GM18870 (cell line): ENCODE results near the gene RAX.

Experiments used
- ATAC-seq: cut with Tn5 transposase; IDR thresholded peaks from one replicate; pipeline ENCODE4 v1.9.1; 2021; ENCODE audit warnings: moderate library complexity; ENCODE audit not compliant: unreplicated experiment

RAX gene

DNA sequence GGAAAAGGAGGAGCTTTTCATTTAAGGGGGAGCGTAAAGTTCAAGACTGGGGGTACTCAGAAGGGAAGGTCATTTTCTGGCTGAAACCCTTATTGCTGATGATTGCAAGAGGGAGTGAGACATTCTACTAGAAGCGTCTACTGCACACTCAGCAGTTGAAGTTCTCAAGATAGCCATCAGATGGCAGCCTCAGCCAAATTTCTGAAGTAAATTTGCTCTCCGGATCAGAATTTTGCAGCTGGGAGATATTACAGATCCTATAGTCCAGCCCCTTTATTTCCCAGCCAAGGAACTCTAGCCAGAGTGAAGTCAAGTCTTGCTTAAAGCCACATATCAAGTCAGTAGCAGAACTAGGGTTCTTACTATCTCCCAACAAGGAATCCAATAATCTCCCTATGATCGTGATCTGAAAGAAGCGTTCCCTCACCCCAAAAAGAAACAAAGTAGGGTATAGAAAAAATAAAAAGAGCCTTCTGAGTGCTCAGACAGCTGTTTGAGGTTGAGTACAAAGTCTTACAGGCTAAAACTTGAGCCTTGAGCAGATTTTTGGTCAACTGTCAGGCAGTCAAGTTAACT, 24.0 kb downstream of the RAX start:
- ATAC-seq = no peak

DNA sequence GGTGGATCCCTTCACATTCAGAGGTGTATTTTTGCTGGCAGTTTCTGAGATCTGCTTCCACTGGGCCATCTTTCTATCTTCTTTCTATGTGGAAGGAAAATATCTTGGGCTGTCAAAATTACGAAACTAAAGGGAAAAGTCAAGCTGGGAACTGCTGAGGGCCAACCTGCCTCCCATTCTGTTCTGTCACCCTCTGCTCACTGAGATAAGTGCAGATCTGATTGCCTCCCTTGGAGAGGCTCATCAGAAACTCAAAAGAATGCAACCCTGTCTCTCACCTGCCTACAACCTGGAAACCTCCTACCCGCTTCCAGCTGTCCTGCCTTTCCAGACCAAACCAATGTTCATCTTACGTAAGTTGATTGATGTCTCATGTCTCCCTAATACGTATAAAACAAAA, 26.5 kb downstream of the RAX start:
- no peak for ATAC-seq

DNA sequence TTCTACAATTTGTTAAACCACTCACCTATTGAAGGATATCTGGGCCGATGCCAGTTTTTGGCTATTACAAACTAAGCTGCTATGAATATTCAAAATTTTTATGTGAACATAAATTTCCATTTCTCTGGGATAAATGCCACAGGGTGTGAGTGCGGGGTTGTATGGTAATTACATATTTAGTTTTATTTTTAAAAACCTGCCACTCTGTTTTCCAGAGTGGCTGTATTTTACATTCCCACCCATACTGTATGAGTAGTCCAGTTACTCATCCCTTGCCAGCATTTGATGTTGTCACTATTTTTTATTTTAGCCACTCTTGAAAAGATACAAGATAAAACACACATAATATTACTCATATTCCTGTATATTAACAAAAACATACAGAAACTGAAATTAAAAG, 30.3 kb downstream of the RAX start:
- ATAC-seq = no peak

DNA sequence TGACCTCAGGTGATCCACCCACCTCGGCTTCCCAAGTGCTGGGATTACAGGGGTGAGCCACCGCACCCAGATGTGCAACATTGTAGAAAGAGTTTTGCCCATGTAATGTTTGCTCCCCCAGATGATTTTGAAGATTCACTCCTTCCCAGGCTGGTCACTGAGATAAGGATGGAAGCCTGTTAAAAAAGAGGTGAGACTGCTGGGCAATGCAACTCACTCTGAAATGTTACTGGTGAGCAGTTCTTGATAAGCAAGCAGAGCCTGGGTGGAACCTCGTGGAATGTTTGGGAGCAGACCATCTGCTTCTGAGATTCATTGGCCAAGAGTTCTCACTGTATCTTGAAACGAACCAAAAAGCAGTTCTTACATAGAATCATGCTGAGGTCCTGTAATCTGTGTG, 33.6 kb downstream of the RAX start:
- ATAC-seq = no peak

DNA sequence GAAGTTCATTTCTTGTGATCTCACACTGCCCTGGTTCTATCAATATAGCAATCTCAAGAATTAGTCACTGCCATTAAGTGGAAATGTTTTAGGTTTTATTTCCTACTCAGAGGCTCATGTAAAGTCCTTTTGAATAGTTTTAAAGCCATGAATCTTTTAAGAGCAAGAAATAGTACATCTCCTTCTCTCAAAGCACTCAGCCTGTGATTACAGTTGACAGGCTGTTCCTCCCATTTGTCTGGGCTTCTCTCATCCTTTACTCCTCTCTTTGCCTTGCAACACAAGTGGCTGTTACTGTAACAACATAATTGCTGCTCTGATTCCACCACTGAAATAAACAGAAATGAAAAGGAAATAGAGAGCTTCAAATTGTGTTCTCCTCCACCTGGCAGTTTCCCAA, 34.9 kb downstream of the RAX start:
- ATAC-seq = no peak

DNA sequence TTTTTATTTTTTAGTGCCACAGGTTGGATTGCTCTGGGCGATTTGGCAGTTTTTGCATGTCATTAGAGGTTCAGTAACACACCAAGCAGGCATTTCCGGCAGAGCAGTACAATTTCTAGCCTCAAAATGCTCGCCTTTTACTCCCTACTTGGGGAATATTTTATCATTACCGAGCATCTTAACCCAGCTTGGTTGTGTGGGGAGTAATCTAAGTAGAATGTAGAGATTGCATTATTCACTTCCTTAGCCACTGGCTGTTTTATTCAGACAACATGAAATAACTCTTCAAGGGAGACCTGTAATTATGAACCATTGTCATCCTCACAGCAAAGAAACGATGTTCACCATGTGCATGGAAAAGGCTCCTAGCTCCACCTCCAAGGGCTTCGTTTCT, 40.2 kb downstream of the RAX start:
- no peak for ATAC-seq

DNA sequence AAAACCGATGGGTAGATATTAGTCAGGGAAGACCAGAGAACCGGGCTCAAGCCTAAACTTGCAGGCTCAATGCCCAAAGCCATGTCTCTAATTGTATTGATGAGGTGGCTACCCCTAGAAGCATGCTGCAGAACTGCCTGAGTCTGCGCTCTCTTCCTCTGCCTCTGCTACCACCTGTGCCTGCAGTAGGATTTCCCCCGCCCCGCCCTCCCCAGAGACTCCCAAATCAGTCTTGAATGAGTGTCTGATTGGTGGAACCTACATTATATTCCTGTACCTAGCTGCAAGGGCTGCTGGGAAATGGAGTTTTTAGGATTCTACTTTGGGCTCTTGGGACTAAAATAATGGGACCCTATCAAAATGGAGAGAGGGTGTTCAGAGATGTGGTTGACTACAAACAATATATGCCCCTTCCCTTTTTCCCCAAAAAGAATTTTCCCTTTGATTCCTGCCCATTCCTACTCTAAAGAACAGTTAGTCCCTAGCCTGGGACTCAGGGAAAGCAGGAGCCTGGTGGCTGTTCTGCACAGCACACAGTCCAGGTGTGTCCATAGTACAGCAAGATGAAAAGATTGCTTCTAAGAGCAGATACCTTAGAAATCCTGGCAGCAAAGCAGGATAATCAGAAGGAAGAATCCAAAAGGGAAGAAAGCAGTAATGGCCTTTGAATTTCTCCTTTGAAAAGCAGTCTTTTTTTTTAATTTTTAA, 40.8 kb downstream of the RAX start:
- ATAC-seq = no peak

DNA sequence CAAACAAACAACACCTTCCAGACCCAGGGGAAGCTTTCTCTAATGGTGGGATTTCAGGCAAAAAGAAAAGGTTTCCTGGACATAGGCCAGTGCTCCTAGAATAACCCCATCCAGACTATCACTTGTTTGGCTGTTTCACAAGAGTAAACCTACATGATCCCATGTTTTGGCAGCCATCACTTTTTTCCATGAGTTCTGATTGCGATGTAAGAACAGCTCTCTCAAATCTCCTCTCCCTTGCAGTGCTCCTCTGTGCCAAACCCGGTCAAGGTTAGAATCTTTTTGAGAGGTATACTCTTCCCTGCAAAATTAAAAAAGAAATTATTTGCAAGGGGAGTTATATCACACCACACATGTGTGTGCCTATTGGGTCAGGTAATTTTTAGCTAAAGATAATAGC, 41.4 kb downstream of the RAX start:
- no peak for ATAC-seq

DNA sequence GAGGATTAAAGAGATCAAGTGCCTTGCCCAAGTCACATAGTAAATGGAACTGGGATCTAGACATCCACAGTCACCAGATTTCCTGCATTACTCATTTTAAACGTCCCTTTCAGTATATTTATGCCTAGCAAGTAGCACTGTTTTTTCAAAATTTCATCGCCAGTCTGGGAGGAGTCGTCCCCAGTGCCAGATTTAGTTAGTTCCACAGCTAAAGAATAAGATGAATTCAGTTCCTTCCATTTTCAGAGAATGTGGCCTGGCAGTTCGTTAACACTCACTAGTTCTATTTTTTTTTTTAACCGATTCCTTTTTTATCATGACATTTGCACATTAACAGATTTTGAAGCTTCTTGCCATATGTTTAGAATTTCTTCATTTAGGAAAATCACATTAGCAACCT, 42.1 kb downstream of the RAX start:
- ATAC-seq = no peak

DNA sequence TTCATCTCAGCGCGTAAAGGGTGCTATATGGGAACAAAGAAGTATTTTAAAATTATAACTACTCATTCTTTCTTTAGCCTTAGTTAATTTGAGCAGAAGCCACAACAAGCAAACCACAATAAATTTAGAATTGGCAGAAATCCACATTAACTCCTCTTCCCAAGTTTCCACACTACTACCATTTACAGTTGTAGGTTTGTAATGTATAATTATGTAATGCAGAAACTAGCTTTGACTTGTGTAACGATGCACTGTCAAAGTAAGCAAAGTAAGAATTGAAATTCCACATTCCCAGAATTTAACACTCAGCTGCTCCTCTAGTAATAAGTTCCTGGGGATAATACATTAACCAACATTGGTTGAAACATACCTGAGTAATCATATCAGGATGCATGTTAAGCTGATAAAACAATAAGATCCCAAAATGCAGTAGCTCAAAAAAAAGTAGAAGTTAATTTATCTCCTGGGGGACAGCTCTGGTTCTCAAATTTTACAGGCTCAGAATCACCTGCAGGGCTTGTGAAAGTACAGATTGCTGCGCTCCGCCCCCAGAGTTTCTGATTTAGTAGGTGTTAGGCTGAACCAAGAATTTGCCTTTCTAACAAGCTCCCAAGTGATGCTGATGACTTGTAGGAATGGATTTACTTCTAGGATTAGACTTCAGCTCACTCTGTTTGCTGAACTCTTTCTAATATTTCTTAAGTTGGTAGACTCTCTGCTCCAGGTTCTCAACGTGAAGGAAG, 43.4 kb downstream of the RAX start:
- no peak for ATAC-seq

DNA sequence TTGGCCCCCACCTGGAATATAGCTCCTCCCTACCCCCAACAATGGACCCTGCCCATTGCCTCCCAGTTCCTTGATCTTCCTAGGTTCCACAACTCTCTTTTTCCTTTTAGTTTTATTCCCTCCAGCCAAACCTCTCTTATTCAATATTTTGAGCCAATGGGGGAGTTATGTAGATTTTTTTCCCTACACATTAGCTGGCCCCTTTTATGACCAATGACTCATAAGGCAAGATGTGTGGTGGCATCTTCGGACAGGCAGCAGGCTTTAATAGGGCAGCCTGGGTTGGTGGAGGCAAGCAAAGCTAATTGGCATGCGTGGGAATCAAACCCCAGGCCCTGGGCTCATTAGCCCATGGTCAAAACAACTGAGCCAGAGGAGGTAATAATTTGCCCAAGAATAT, 44.1 kb downstream of the RAX start:
- ATAC-seq = no peak

DNA sequence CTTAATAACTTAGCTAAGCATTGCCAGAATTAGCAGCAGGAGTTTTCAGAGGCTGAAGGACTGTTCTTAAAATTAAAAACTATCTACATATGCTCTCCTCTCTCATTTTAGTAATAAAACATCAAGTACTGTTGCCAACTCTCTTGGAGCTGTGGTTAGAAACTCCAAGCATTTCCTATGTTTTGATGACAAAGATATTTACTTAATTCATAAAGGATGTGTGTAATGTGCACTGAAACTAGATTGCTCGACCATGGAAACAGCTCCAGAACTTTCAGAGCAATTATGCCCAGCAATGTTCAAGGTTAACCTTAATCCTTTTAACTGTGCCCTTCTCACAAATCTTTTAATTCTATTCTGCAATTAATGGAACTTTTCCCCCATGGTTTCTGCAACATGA, 44.9 kb downstream of the RAX start:
- no peak for ATAC-seq

DNA sequence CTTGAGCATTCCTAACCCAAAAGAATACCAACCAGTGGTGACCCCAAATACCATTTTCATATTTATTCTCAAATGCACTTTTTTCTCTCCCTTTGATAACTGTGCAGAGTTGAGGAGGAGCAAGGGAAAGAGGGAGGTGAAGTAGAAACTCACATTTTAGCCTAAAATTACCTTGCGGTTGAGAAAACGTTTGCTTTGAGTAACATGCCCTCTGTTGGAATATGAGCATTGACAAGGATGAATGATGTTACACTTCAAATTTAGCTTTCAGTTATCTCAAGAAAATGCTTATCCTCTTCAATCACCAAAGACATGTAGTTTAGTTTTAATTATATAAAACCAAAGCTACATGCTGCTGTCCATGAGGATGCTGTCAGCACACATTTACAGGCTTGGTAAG, 50.9 kb downstream of the RAX start:
- ATAC-seq = no peak

DNA sequence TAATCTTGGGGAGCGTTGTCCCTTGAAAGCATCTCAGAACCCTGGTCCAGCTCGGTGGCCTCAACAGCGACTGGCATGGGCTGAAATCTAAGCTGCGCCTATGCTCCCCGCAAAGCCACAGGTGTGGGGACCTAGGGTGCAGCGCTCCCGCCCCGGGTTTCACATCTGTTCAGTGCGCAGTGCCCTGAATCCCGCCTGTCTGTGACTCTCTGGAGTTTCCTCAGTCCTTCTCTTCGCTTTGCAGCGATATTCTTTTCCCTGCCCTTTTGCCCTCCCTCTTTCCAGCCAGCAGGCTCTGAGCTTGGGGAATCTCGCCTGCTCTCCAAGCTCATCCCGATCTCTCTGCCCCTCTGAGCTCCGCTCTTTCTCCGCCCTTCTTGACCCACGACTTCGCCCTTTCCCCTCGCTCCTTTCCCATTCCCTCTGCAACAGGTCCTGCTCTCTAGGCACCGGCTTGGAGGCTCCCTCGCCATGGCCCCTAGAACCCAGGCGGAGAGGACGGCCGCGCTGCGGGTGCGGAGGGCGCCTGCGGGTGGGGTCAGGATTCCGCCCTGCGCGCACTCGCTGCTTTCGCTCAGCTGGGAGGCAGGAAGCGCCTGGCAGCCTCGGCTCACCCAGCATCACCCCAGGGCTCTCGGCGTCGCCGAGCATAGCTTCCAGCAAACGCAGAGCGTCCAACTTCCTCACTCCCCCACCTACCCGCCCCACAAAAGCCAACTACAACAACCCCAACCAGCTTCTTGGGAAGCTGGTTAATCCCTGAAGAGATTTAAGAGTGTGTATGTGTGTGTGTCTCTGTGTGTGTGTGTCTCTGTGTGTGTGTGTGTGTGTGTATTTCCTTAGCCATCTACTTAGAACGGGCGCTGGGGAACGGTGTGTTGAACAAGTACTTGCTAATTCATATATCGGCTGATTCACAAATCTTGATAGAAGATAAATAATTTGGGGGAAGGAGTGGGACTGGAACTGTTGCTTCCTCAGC, 52.2 kb downstream of the RAX start:
- ATAC-seq = no peak

DNA sequence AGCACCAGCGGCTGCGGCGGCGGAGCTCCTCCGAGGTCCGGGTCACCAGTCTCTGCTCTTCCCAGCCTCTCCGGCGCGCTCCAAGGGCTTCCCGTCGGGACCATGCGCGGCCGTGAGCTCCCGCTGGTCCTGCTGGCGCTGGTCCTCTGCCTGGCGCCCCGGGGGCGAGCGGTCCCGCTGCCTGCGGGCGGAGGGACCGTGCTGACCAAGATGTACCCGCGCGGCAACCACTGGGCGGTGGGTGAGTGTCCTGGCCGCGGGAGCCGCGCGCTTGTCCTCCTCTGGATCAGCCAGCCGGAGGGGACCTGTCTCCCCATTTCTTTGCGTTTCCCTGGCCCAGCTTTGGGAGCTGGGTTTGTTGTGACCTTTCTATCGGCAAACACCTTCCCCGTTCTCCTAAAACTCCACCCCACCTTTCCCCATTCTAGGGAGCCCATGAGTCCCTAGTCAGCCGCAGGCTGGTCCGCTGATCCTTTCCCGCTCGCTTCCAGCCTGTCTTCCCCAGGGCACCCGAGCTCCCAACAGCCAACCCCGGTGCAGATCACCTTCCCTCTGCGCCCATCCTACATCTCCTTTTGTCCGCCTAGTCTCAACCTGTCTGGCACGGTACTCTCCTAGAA, 53.0 kb downstream of the RAX start:
- ATAC-seq = no peak

DNA sequence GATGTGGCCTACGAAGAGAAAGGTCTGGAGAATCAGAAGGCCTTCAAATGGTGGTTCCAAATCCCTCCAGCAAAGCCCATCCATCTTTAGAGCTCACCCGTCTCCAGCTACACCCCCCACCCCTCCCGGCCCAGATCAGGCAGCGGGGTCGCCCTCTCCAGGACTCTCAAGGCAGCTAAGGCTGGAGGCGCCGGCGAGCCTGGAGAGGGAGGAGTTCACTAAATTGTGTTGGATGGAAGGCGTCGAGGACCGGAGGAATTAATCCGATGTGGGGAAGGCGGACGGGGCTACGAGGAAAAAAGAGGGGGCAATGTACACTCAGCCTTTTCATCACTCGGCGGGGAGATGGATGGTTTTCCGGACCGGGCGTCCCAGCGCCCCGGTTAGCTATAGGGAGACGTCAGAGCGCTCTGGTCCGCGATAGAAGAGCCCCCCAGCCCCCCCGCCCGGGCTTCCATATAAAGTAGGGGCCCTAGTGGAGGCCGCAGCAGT, 53.5 kb downstream of the RAX start, which contains the start of gene GRP:
Gene GRP (plus strand): TSS at position 487 of the 492 bp plus-strand sequence. CDS start 108 bp downstream, outside the sequence.
- no peak for ATAC-seq

DNA sequence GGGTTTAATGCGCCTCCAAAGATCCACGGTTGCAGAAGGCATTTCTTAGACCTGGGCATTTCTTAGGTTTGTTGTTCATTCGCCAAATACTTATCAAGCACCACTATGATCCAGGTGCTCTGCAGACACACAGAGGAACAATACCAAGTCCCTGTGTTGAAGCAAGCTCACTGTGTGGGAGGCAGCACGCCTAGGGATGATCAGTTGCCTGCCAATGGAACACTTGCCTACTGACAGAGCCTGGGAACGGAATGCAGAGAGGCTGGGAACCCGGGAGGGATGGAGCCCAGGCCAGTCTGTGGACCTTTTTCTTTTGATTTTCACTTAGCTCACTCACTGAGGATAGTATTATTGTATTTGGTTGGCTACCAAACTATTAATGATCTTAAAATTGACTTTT, 55.2 kb downstream of the RAX start:
- no peak for ATAC-seq
